MCF 10A (cell line): Measurements from ENCODE around the gene RNF223. TPM values are rescaled to one million over a fixed set of nuclear protein-coding genes. Genes with fewer than 3 reads are reported as not detected.
"Not testable (repeated sequence)": the region's sequence is repeated elsewhere in the genome, so short reads cannot be mapped to it uniquely, and the experiment has no call there.

Source experiments
- BruUV-seq: library from RNA; stranded (reverse); fragments of 400-500 nt; replicated peaks from 2 replicates; lab custom pipeline; 2021; lab: Mats Ljungman, UMichigan
- CTCF ChIA-PET: fragments of 300-600 bp; sonication (Branson Sonifier 250); formaldehyde crosslinking; extraction: SDS; loops from one replicate; lab custom pipeline; 2021; ENCODE audit warnings: antibody characterized with exemption, inconsistent platforms; lab: Yijun Ruan, JAX
- POLR2A ChIA-PET: fragments of 300-600, 350-650 bp; sonication (Branson Sonifier 250); formaldehyde crosslinking; extraction: SDS; loops from one replicate; lab custom pipeline; 2020; ENCODE audit warnings: antibody characterized with exemption, inconsistent platforms; lab: Yijun Ruan, JAX
- DNase-seq: peaks from one replicate; pipeline ENCODE4 v3.0.0-alpha.2; 2018; ENCODE audit not compliant: unreplicated experiment
- H3K27ac Mint-ChIP-seq: one replicate; pipeline ENCODE4 v1.8.0; 2022; ENCODE audit warnings: mild to moderate bottlenecking, low read depth, mixed read lengths; ENCODE audit not compliant: unreplicated experiment
- H3K27me3 Mint-ChIP-seq: one replicate; pipeline ENCODE4 v1.8.0; 2022; ENCODE audit warnings: mixed read lengths; ENCODE audit not compliant: insufficient read depth, unreplicated experiment
- H3K36me3 Mint-ChIP-seq: one replicate; pipeline ENCODE4 v1.8.0; 2022; ENCODE audit warnings: mild to moderate bottlenecking, moderate library complexity, mixed read lengths; ENCODE audit not compliant: insufficient read depth, unreplicated experiment
- H3K4me1 Mint-ChIP-seq: one replicate; pipeline ENCODE4 v1.8.0; 2022; ENCODE audit warnings: mixed read lengths; ENCODE audit not compliant: insufficient read depth, unreplicated experiment
- H3K4me3 Mint-ChIP-seq: one replicate; pipeline ENCODE4 v1.8.0; 2022; ENCODE audit warnings: mild to moderate bottlenecking, moderate library complexity, mixed read lengths; ENCODE audit not compliant: unreplicated experiment
- H3K9me3 Mint-ChIP-seq: one replicate; pipeline ENCODE4 v1.8.0; 2022; ENCODE audit warnings: mixed read lengths; ENCODE audit not compliant: unreplicated experiment
- CTCF ChIP-seq: fragments of 200-600 bp; IDR thresholded peaks from one replicate; pipeline ENCODE4 v1.8.0; 2022; ENCODE audit warnings: antibody characterized with exemption, mild to moderate bottlenecking; ENCODE audit not compliant: unreplicated experiment
- intact Hi-C: fragments of 100-400 bp; cut with micrococcal nuclease; formaldehyde crosslinking; loops from 2 replicates; pipeline ENCODE4 v1.14.1; 2022
- total RNA-seq: library from RNA; stranded (reverse); gene quantifications from 2 replicates; pipeline ENCODE4 v1.2.3, GENCODE V29; 2022

Gene RNF223
- total RNA-seq, 1 experiment from 2014 or later = 0.30 TPM

GRCh38 chr1:1079408-1080121 lies 5.5 kb upstream of the RNF223 start:
- POLR2A ChIA-PET = interaction anchor here (0.6 to 1.3 kb wide), 5 partner anchors 20 to 192 kb away, joined by 3 to 6 read pairs (median 4); partner anchors contain the start of gene C1orf159
- no TSS peak for BruUV-seq
- intact Hi-C loops = loop anchor here (1.0 kb wide), 1 partner anchor 37 kb away; the partner anchor contains the start of gene C1orf159

GRCh38 chr1:1077396-1077795 lies 3.3 kb upstream of the RNF223 start:
- CTCF ChIA-PET, H3K4me3 Mint-ChIP-seq, H3K27ac Mint-ChIP-seq, BruUV-seq, intact Hi-C loops, H3K36me3 Mint-ChIP-seq, DNase-seq, H3K4me1 Mint-ChIP-seq, H3K9me3 Mint-ChIP-seq, POLR2A ChIA-PET, H3K27me3 Mint-ChIP-seq: not testable (repeated sequence)

More at GRCh38 chr1:1079408-1080121, 5.5 kb upstream of the RNF223 start:
- TF ChIP-seq CTCF = no peak
- H3K27ac Mint-ChIP-seq = peak overlapping the region; percentile 76
- peaks cover 4% of the 10 kb centered on the region for H3K4me1 Mint-ChIP-seq
- H3K4me3 Mint-ChIP-seq = peak overlapping the region; percentile 69
- CTCF ChIA-PET = interaction anchor here (0.6 to 1.2 kb wide), 3 partner anchors 95 to 321 kb away, joined by 3 to 6 read pairs (median 4); no protein-coding TSS in a partner anchor
- peak; percentile 97 for DNase-seq
- H3K27me3 Mint-ChIP-seq = no peaks in the 10 kb centered on the region
- H3K9me3 Mint-ChIP-seq = no peaks in the 10 kb centered on the region
- H3K36me3 Mint-ChIP-seq = peaks cover 11% of the 10 kb centered on the region

DNA sequence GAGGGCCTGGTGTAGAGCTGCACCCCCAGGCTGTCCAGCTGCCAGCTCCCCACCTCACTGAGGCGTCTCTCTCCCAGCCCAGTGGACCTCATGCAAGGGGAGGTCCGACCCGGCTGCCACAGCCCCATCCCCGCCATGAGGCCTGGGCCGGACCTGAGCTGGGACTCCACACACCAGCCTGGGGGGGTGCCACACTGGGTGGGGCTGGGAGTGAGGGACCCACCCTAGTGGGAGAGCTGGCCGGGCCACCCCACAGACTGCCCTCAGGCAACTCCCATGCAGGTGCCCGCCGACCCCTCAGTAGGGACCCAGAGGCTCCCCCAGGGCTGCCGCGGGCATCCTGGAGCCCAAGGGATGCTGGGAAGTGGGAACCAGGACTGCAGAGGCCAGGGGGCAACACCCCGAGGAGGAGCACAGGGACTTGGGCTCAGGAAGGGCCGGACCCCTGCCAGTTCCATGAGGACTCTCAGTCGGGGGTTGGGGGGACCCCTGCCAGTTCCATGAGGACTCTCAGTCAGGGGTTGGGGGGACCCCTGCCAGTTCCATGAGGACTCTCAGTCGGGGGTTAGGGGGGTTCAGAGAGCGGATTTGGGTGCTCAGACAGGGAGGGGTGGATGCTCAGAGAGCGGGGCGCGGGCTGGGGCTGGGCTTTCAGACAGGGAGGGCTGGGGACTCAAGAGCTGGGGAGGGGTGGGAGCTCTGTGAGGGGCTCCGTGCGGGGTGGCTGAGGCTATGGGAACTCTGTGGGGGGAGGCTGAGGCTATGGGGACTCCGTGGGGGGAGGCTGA lies 1.2 kb upstream of the RNF223 start:
- no peaks in the 10 kb centered on the region for H3K36me3 Mint-ChIP-seq
- ChIA-PET POLR2A (no interaction called here), CTCF (interaction anchor here (0.6 to 2.2 kb wide), 2 partner anchors 11 to 183 kb away, joined by 3 to 7 read pairs; no protein-coding TSS in a partner anchor)
- DNase-seq = no peak
- intact Hi-C loops = no loop called here
- TF ChIP-seq CTCF = no peak
- no peak overlapping the region for H3K27ac Mint-ChIP-seq
- no peaks in the 10 kb centered on the region for H3K9me3 Mint-ChIP-seq
- peaks cover 10% of the 10 kb centered on the region for H3K4me1 Mint-ChIP-seq
- no peaks in the 10 kb centered on the region for H3K27me3 Mint-ChIP-seq
- no TSS peak for BruUV-seq
- H3K4me3 Mint-ChIP-seq = no peak overlapping the region

- POLR2A ChIA-PET = interaction anchor here (0.6 kb wide), 2 partner anchors 74 to 436 kb away, joined by 3 to 4 read pairs; partner anchors contain the start of gene HES4
- H3K27me3 Mint-ChIP-seq = no peaks in the 10 kb centered on the region
- H3K27ac Mint-ChIP-seq = no peak overlapping the region
- no TSS peak for BruUV-seq
- peaks cover 10% of the 10 kb centered on the region for H3K4me1 Mint-ChIP-seq
- DNase-seq = no peak
- no peaks in the 10 kb centered on the region for H3K9me3 Mint-ChIP-seq
- CTCF ChIA-PET = interaction anchor here (0.6 to 2.2 kb wide), 2 partner anchors 11 to 183 kb away, joined by 3 to 7 read pairs; no protein-coding TSS in a partner anchor
- no peaks in the 10 kb centered on the region for H3K36me3 Mint-ChIP-seq
- no peak overlapping the region for H3K4me3 Mint-ChIP-seq
- intact Hi-C loops = no loop called here
- TF ChIP-seq CTCF = no peak
Measured at GRCh38 chr1:1074631-1075147, 583 bp upstream of the RNF223 start.
